ENCODE measurements around the gene CCNQ. TPM values are rescaled to one million over a fixed set of nuclear protein-coding genes. Genes with fewer than 3 reads are reported as not detected.

CCNQ gene
- total and polyA plus RNA-seq, 2 donors (not counting 3 experiments of a cell fraction or from before 2014, with no cell fraction given): 21.3 to 37.0 TPM

GRCh38 chrX:153639177-153640044 is 40.5 kb upstream of the CCNQ start:
- H3K9ac ChIP-seq (replicated peaks; ENCODE audit: extremely low read depth, insufficient read depth, low read length): no peak overlapping the region
- no peaks in the 10 kb centered on the region for H4K20me1 ChIP-seq (replicated peaks; ENCODE audit: control insufficient read depth, extremely low read depth, insufficient read depth, low read length)
- no peaks in the 10 kb centered on the region for H3K36me3 ChIP-seq (ENCODE audit: control insufficient read depth in 2 of 2, extremely low read depth in 1 of 2, insufficient read depth in 2 of 2, low read length in 2 of 2)
- H3K4me3 ChIP-seq (replicated peaks in 1 of 3; ENCODE audit: insufficient read depth in 1 of 3, low read depth in 1 of 3, low read length in 3 of 3): no peak overlapping the region
- intact Hi-C loops (cut with micrococcal nuclease): no loop called here
- H2AFZ ChIP-seq (ENCODE audit: low read depth, low read length): no peak overlapping the region
- dilution Hi-C loops (cut with MboI; ENCODE audit: extremely low pct_ligation_motif_present, low sequenced_read_pairs): no loop called here
- no peaks in the 10 kb centered on the region for H3K9me3 ChIP-seq (replicated peaks; ENCODE audit: control insufficient read depth, insufficient read depth, low read length)
- H3K79me2 ChIP-seq (ENCODE audit: control insufficient read depth, insufficient read depth, low read length): no peaks in the 10 kb centered on the region
- H3K27ac ChIP-seq (ENCODE audit: insufficient read depth, low read depth, low read length): no peak overlapping the region
- FAIRE-seq (no peak), DNase-seq (ENCODE audit: low read depth, low spot score) (no peak)
- ChIA-PET CTCF (interaction anchor here (1.0 to 1.2 kb wide), 2 partner anchors 27 to 29 kb away, joined by 4 read pairs; no protein-coding TSS in a partner anchor), POLR2A (no interaction called here)
- no peaks in the 10 kb centered on the region for H3K9me1 ChIP-seq (replicated peaks; ENCODE audit: control insufficient read depth, extremely low read depth, insufficient read depth, low read length)
- BruUV-seq (replicated peaks): no TSS peak
- no peak overlapping the region for H3K4me2 ChIP-seq (ENCODE audit: insufficient read depth, low read length)
- peaks cover 24% of the 10 kb centered on the region in 2 experiments for H3K27me3 ChIP-seq (ENCODE audit: control insufficient read depth in 2 of 2, insufficient read depth in 2 of 2, low read length in 2 of 2)
- TF ChIP-seq EZH2 (IDR thresholded peaks at IDR 0.05; ENCODE audit: borderline replicate concordance, low read depth, low read length, severe bottlenecking) (no peak), CTCF (IDR thresholded peaks at IDR 0.05; ENCODE audit: extremely low read depth in 1 of 2, insufficient read depth in 1 of 2, low read depth in 1 of 2, low read length in 2 of 2) (no peak), MYC (IDR thresholded peaks at IDR 0.05; ENCODE audit: low read depth, low read length) (no peak)
- no peaks in the 10 kb centered on the region for H3K4me1 ChIP-seq (ENCODE audit: control insufficient read depth, extremely low read depth, insufficient read depth, low read length)
